ENCODE measurements around the gene PDGFRB. TPM values are rescaled to one million over a fixed set of nuclear protein-coding genes. Genes with fewer than 3 reads are reported as not detected.
A peak's percentile ranks its signal among the peaks of the same experiment; 100 is the strongest.

The PDGFRB gene
- total and polyA plus RNA-seq, 9 of the 15 experiments (the other 6 are each of a cell fraction or from before 2014, with no cell fraction given), result 0.01 to 1.5 (median 0.09) TPM; not detected in 3

GRCh38 chr5:150142959-150143349, 12.7 kb downstream of the PDGFRB start:
- H3K9me3 ChIP-seq (replicated peaks; ENCODE audit: control insufficient read depth, insufficient read depth, low read depth, low read length), result no peaks in the 10 kb centered on the region
- CTCF ChIA-PET (ENCODE audit: low intra/inter-chr PET ratio), result no interaction called here
- DNase-seq (ENCODE audit: extremely low read depth in 1 of 4, low spot score in 3 of 4) (peak; percentile 40 to 72 (median 48)), FAIRE-seq (peak; percentile 88), ATAC-seq (peak; percentile 80)
- 0 out of 5 replicates have a peak, but pooled peaks cover 0 to 6% of the 10 kb centered on the region in 2 experiments for H3K27me3 ChIP-seq (ENCODE audit: control insufficient read depth in 2 of 2, insufficient read depth in 2 of 2, low read length in 2 of 2)
- 1% methylated on average over 4 of the region's 4 CpGs for WGBS (ENCODE audit: insufficient coverage, low coverage, missing lambda C conversion rate)
- H3K9ac ChIP-seq (ENCODE audit: insufficient read depth in 1 of 2, low read depth in 2 of 2, low read length in 2 of 2), result no peak overlapping the region
- intact Hi-C loops (cut with micrococcal nuclease) (no loop called here), in situ Hi-C loops (cut with MboI) (no loop called here)
- H3K36me3 ChIP-seq (ENCODE audit: control insufficient read depth, insufficient read depth, low read length), result no peaks in the 10 kb centered on the region
- no peaks in the 10 kb centered on the region for H3K9me1 ChIP-seq (ENCODE audit: control insufficient read depth, insufficient read depth, low read length)
- H3K27ac ChIP-seq (ENCODE audit: extremely low read depth, low read depth, low read length), result peak overlapping the region; percentile 54; the same call in 2 of the 3 replicates
- H3K4me3 ChIP-seq, result no peak overlapping the region
- no TSS peak for BruUV-seq (replicated peaks)
- peak overlapping the region; percentile 78 for H2AFZ ChIP-seq (ENCODE audit: low read depth, low read length)
- H3K79me2 ChIP-seq (ENCODE audit: control insufficient read depth, insufficient read depth, low read length), result no peaks in the 10 kb centered on the region
- no peaks in the 10 kb centered on the region for H4K20me1 ChIP-seq (replicated peaks; ENCODE audit: control insufficient read depth, insufficient read depth, low read length)
- H3K4me1 ChIP-seq (replicated peaks in 1 of 2; ENCODE audit: control insufficient read depth in 2 of 2, insufficient read depth in 2 of 2, low read length in 2 of 2), result peaks cover 32 to 40% of the 10 kb centered on the region in 2 experiments
- H3K4me2 ChIP-seq (ENCODE audit: insufficient read depth, low read length), result peak overlapping the region; percentile 71
- POLR2A ChIA-PET, result interaction anchor here (0.6 kb wide), 1 partner anchor 255 kb away, joined by 4 read pairs; no protein-coding TSS in a partner anchor
- peak; percentile 54; the same call in 1 of the 2 replicates for TF ChIP-seq ATF4 (CRISPR knock-in tag; IDR thresholded peaks at IDR 0.05)
- TF ChIP-seq ZNF592 (IDR thresholded peaks at IDR 0.05), result 0 out of 2 replicates have a peak, but pooled peaks have one; percentile 45
- TF ChIP-seq BRD9 (IDR thresholded peaks at IDR 0.05; ENCODE audit: low read depth, partially characterized antibody), result peak; percentile 50
- no peak for TF ChIP-seq NR2C1 (IDR thresholded peaks at IDR 0.05)
- peak; percentile 65 for TF ChIP-seq NR2C1 (tag; IDR thresholded peaks at IDR 0.05)
- TF ChIP-seq SMARCA4 (IDR thresholded peaks at IDR 0.05), result peak; percentile 83
- TF ChIP-seq NFE2 (IDR thresholded peaks at IDR 0.05; ENCODE audit: low read depth), result no peak
- peak; percentile 76; the same call in 1 of the 2 replicates for TF ChIP-seq ZNF584 (CRISPR knock-in tag; IDR thresholded peaks at IDR 0.05; ENCODE audit: low read depth)
- TF ChIP-seq CEBPG (CRISPR knock-in tag; IDR thresholded peaks at IDR 0.05), result peak; percentile 94
- peak; percentile 91 to 95 for TF ChIP-seq CEBPG (tag; conservative IDR thresholded peaks at IDR 0.05 in 1 of 2, IDR thresholded peaks at IDR 0.05 in 1 of 2)
- TF ChIP-seq SMARCA5 (IDR thresholded peaks at IDR 0.05), result no peak
- peak; percentile 42 to 50; a peak in 3 of 4 replicates for TF ChIP-seq KDM1A (IDR thresholded peaks at IDR 0.05)
- peak; percentile 86 for TF ChIP-seq SMARCE1 (IDR thresholded peaks at IDR 0.05)
- peak; percentile 57; the same call in 1 of the 2 replicates for TF ChIP-seq MECOM (CRISPR knock-in tag; IDR thresholded peaks at IDR 0.05)
- no peak for TF ChIP-seq NCOA6 (IDR thresholded peaks at IDR 0.05)
- TF ChIP-seq GATA2 (CRISPR knock-in tag; IDR thresholded peaks at IDR 0.05), result peak; percentile 7; the same call in 1 of the 2 replicates
- peak; percentile 99 for TF ChIP-seq CTBP1 (IDR thresholded peaks at IDR 0.05; ENCODE audit: borderline replicate concordance)
- peak; percentile 45; the same call in 1 of the 2 replicates for TF ChIP-seq GABPA (tag; conservative IDR thresholded peaks at IDR 0.05; ENCODE audit: low read depth)
